HS-27A (cell line): Measurements from ENCODE around the gene SORBS2.

Experiments used
- DNase-seq: peaks from one replicate; pipeline ENCODE4 v3.0.0-alpha.2; 2012; ENCODE audit warnings: low read depth, missing footprints

SORBS2 gene

GRCh38 chr4:185550933-185551332, 261.1 kb downstream of the SORBS2 start:
- no peak for DNase-seq

GRCh38 chr4:185549095-185549639, 262.8 kb downstream of the SORBS2 start:
- DNase-seq: no peak

- no peak for DNase-seq
These were observed 263.4 kb downstream of the SORBS2 start for GRCh38 chr4:185548587-185548986.

- DNase-seq: no peak
These were observed 265.7 kb downstream of the SORBS2 start for GRCh38 chr4:185546335-185546734.

- DNase-seq: no peak
These were observed 269.2 kb downstream of the SORBS2 start for GRCh38 chr4:185542626-185543315.

- no peak for DNase-seq
These were observed 270.7 kb downstream of the SORBS2 start for GRCh38 chr4:185541251-185541727.

- DNase-seq: no peak
These were observed 271.4 kb downstream of the SORBS2 start for GRCh38 chr4:185540487-185541120.

- DNase-seq: no peak
These were observed 272.0 kb downstream of the SORBS2 start for GRCh38 chr4:185540040-185540439.

- no peak for DNase-seq
These were observed 273.2 kb downstream of the SORBS2 start for GRCh38 chr4:185538806-185539205.

- no peak for DNase-seq
These were observed 275.6 kb downstream of the SORBS2 start for GRCh38 chr4:185536411-185536709.

- DNase-seq: no peak
These were observed 276.2 kb downstream of the SORBS2 start for GRCh38 chr4:185535612-185536410.
